Measurements from ENCODE around the gene CHRNB2.

CHRNB2 gene

GRCh38 chr1:154581766-154582165 is 14.2 kb downstream of the CHRNB2 start:
- no peak for DNase-seq (ENCODE audit: low read depth in 2 of 2)

GRCh38 chr1:154582885-154583284 is 15.3 kb downstream of the CHRNB2 start:
- no peak for DNase-seq (ENCODE audit: low read depth in 2 of 2)

- DNase-seq (ENCODE audit: low read depth in 2 of 2): no peak
Measured at GRCh38 chr1:154583773-154584172, 16.2 kb downstream of the CHRNB2 start.

GRCh38 chr1:154584267-154584994 is 16.9 kb downstream of the CHRNB2 start:
- no peak for DNase-seq (ENCODE audit: low read depth in 2 of 2)

- no peak for DNase-seq (ENCODE audit: low read depth in 2 of 2)
Measured at GRCh38 chr1:154586231-154586630, 18.7 kb downstream of the CHRNB2 start.

GRCh38 chr1:154586641-154587040 is 19.1 kb downstream of the CHRNB2 start:
- DNase-seq (ENCODE audit: low read depth in 2 of 2): no peak

GRCh38 chr1:154589780-154590179 is 22.2 kb downstream of the CHRNB2 start:
- DNase-seq (ENCODE audit: low read depth in 2 of 2): no peak

- no peak for DNase-seq (ENCODE audit: low read depth in 2 of 2)
Measured at GRCh38 chr1:154590756-154591155, 23.2 kb downstream of the CHRNB2 start.

- no peak for DNase-seq (ENCODE audit: low read depth in 2 of 2)
Measured at GRCh38 chr1:154591206-154591605, 23.6 kb downstream of the CHRNB2 start.

- no peak for DNase-seq (ENCODE audit: low read depth in 2 of 2)
Measured at GRCh38 chr1:154593390-154593789, 25.8 kb downstream of the CHRNB2 start.

- no peak for DNase-seq (ENCODE audit: low read depth in 2 of 2)
Measured at GRCh38 chr1:154594811-154595210, 27.2 kb downstream of the CHRNB2 start.

- no peak for DNase-seq (ENCODE audit: low read depth in 2 of 2)
Measured at GRCh38 chr1:154595621-154596020, 28.0 kb downstream of the CHRNB2 start.

- no peak for DNase-seq (ENCODE audit: low read depth in 2 of 2)
Measured at GRCh38 chr1:154598871-154599635, 31.5 kb downstream of the CHRNB2 start.

GRCh38 chr1:154599658-154600057 is 32.1 kb downstream of the CHRNB2 start:
- no peak for DNase-seq (ENCODE audit: low read depth in 2 of 2)

- DNase-seq (ENCODE audit: low read depth in 2 of 2): no peak
Measured at GRCh38 chr1:154603317-154603716, 35.7 kb downstream of the CHRNB2 start.

- DNase-seq (ENCODE audit: low read depth in 2 of 2): no peak
Measured at GRCh38 chr1:154605534-154605933, 38.0 kb downstream of the CHRNB2 start.

GRCh38 chr1:154607106-154607608 is 39.6 kb downstream of the CHRNB2 start:
- DNase-seq (ENCODE audit: low read depth in 2 of 2): no peak

GRCh38 chr1:154607609-154608396 is 40.2 kb downstream of the CHRNB2 start, which contains the start of gene ADAR:
Gene ADAR (minus strand): TSS chr1:154608186. CDS start chr1:154608006, 180 bp downstream.
- peak; percentile 82 to 85 for DNase-seq (ENCODE audit: low read depth in 2 of 2)

GRCh38 chr1:154608397-154609270 is 41.1 kb downstream of the CHRNB2 start:
- DNase-seq (ENCODE audit: low read depth in 2 of 2): no peak

GRCh38 chr1:154609398-154610380 is 42.1 kb downstream of the CHRNB2 start:
- peak; percentile 22 to 38 for DNase-seq (ENCODE audit: low read depth in 2 of 2)

Data from stimulated activated CD4-positive, alpha-beta T cell treated with anti-CD3 and anti-CD28 coated beads, Interleukin-12 subunit alpha, Interleukin-12 subunit beta, amount 100 ng/mL, for 24 hours (primary cell).